Stimulated activated CD8-positive, alpha-beta memory T cell treated with anti-CD3 and anti-CD28 coated beads, Interleukin-4, amount 100 ng/mL, for 1 hour (primary cell): ENCODE measurements around the gene SLC45A1.

Experiments used
- DNase-seq, 2 donors: peaks; one replicate each; pipeline ENCODE4 v3.0.0-alpha.2; 2020; ENCODE audit warnings: low read depth in 2 of 2, low spot score in 1 of 2

Gene SLC45A1

GRCh38 chr1:8334106-8334851 lies 16.4 kb downstream of the SLC45A1 start:
- no peak for DNase-seq

- no peak for DNase-seq
Measured at GRCh38 chr1:8335246-8335645, 17.3 kb downstream of the SLC45A1 start.

DNA sequence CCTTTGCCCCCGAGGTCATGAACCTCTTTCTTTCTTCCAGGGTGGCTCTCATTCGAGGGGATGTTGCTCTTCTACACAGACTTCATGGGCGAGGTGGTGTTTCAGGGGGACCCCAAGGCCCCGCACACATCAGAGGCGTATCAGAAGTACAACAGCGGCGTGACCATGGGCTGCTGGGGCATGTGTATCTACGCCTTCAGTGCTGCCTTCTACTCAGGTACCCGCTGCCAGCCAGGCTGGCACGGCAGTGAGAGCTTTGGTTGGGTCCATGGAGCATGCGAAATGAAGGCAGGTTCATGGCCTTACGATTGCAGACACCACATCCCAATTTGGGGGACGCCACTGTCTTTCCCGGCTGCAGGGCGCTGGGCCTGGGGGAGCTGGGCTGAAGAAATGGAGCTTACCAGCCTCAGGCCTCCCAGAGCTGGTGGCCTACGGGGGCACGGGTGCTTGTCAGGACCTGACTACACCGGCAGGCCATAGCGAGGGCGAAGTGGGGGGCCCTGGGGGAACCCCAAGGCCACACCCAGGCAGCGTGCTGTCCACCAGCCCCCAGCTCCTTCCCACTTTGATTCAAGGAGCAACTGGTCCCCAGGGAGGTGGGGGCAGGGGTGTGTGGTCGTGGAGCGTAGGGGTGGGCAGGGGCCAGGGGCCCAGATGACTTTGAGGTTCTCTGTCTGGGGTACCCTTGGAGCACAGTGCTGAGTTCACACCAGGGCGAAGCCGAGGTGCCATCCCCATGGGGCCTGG lies 20.0 kb downstream of the SLC45A1 start:
- DNase-seq: no peak

DNA sequence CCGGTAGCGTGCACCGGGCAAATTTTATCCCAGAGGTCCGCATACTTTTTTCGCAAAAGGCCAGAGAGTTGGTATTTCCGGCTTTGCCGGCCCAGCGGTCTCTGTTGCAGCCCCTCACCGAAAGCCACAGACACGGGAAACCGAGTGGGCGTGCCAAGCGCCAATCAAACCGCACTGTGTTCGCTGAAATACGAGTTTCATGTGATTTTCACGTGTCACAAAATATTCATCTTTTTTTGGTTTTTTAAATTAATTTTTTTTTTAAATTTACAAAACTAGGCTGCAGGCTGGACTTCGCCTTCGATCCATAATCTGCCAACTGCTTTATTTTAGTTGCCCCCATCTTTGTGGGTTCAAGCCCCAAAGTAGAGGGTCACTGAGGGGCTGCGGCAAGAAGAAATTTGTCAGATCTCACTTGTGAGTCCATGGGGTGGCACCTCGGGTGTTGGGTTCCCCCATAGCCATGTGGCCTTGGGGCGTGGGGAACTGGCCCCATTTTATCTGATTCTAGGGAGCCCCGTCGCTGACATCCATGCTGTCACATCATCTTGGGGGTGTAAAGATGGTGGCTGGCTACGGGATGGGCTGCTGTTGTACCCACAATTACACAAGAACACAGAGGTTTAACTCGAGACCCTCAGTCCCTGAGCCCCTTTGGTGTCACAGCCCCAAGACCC lies 20.8 kb downstream of the SLC45A1 start:
- DNase-seq: no peak

- DNase-seq: no peak
Measured at GRCh38 chr1:8339203-8339600, 21.3 kb downstream of the SLC45A1 start.

GRCh38 chr1:8340448-8340847 lies 22.5 kb downstream of the SLC45A1 start:
- DNase-seq: no peak

DNA sequence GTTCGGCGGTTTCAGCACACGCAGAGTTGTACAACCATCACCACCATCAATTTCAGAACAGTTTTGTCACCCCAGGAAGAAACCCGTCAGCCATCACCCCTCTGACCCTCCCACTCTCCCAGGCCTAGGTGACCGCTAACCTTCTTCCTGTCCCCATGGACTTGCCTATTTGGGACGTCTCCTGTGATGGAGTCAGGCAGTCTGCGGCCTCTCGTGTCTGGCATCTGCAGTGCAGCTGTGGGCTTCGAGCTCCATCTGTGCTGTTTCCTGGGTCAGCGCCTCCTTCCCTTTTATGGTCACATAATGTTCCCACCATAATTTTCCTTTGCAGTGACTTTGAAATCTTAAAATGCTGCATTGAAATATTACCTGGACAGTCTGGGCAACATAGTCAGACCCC lies 24.4 kb downstream of the SLC45A1 start:
- no peak for DNase-seq

- no peak for DNase-seq
Measured at GRCh38 chr1:8343044-8343443, 25.1 kb downstream of the SLC45A1 start.

DNA sequence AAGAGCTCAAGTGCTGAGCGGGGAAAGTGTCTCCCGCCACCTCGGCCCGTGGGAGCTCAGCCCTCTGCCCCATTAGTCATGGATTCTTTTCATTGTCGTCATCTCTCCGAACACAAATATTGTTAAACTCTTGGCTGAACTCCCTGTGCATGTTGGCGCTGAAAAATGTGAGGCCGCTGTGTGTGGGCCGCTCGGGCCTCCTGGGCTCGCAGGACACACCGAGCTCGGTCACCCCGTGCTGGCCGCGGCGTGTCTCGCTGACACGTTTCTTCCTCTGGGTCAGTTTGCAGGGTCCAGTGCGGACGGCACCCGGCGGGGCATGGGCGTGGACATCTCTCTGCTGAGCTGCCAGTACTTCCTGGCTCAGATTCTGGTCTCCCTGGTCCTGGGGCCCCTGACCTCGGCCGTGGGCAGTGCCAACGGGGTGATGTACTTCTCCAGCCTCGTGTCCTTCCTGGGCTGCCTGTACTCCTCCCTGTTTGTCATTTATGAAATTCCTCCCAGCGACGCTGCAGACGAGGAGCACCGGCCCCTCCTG lies 25.6 kb downstream of the SLC45A1 start:
- DNase-seq: no peak

DNA sequence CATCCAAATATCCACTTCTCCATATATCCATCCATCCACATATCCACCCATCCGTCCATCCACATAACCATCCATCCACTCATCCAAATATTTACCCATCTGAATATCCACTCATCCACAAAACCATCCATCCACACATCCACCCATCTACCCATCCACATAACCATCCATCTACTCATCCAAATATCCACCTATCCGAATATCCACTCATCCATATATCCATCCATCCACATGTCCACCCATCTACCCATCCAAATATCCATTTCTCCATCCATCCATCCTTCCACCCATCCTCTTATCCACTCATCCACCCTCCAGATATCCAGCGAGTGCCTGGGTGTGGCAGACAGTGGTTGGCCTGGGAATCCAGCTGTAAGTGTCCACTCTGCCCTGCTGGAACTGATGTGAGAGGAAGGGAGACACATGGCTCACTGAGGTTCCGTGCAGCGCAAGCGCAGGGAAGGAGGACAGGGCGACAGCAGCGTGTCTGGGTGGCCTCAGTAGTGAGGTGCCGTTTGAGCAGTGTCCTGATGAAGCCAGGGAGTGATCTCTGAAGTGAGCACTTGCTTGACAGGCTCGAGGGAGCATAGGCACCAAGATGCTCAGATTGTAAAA lies 27.1 kb downstream of the SLC45A1 start:
- DNase-seq: no peak

- no peak for DNase-seq
Measured at GRCh38 chr1:8345621-8346415, 27.9 kb downstream of the SLC45A1 start.

DNA sequence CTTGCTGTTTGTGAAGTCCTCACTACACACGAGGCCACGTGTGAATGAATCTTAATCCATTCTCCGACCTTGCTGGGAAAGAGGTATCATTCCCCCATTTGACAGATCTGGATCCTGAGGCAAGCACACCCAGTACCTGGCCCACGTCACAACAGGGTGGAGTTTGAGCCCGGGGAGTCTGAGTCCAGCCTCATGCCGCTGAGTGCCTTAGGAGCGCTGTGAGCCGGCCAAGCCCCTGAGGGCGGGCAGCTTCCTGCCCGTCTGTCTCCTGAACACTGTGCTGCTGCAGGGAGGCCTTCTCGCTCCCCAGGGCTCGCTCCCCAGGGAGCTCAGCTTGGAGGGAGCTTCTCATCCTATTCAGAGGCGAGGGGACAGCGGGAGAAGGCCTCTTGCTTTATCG lies 29.7 kb downstream of the SLC45A1 start:
- DNase-seq: no peak

GRCh38 chr1:8348047-8348776 lies 30.3 kb downstream of the SLC45A1 start:
- no peak for DNase-seq

DNA sequence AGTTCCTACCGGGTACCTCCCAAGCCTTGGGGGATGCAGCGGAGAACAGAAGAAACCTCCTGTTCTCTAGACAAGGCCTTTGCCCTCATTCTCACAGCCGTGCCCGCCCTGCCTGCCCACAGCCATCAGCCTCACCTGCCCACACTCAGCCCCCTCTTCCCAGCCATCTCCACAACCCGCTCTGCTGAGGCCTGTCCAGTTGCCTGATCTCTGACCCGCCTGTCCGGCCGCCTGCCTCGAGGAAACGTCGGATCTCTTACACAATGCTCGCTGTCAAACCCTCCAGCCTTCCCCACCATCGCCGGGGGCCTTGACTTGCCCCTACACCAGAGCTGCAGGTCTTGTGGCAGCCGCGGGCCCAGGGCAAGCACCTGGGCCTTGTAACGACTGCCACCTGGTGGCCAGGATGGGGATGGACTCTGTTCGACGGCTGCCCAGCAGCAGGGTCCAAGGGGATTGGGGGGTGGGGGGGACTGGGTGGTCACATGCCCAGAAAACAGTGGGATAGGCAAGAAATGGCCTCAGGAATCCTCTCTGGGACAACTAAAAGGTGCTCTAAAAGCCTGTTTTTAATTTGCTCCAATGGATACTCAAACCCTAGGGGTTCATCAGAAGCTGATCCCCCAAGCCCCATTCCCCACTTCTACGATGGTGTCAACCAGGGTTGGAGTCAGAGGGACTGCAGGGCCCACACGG lies 31.0 kb downstream of the SLC45A1 start:
- DNase-seq: peak; percentile 19 to 48

- DNase-seq: no peak
Measured at GRCh38 chr1:8349473-8349865, 31.6 kb downstream of the SLC45A1 start.

DNA sequence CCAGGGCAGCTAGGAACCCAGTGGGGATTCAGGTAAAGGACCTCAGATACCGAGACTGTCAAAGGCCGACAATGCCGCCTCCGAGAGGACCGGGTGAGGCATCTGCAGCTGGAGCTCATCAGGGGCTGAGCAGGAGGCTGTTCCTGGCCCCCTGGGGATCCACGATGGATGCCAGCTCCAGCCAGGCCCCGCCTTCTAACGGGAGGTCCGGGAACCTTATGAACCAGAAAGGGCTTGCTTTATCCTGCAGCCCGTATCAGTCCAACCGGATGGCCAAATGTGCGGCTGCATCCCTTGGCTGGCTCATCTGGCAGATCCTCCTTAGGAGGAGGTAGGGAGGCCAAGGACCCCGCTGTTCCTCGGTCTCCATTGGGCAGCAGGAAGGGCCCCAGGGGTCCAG lies 32.0 kb downstream of the SLC45A1 start:
- no peak for DNase-seq

DNA sequence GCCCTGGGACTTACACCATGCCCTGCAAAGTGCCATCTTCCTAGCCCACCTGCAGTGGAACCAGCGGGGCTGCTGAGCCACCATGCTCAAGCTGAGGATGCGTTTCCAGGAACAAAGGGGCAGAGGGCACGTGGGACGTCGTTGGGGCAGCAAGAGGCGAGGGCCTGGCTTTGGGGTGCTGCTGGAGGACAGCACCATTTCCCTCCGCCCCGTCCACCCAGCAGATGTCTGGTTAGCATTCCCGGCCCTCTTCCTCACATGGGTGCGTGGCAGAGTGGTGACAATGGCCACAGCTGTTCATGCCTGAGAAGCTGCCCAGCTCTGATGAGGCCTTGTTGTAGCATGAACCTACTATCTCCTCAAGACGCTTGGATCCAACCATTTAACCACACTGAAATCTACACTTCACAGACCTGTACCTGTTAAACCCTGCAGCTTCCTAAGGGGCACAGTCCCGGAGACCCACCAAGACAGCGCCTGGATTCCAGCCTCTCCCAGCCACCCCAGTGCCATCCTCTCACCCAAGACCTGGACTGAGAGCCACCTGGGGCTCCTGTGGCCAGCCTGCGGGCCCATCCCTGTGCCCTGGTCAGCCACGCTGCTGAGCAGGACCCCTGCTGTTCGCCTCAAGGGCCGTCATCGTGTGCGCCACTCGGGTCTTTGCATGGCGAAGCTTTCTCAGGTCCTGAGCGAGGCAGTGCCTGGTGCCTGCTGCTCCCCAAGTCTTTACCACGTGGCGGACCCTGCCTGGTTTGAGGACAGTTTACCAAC lies 33.2 kb downstream of the SLC45A1 start:
- DNase-seq: no peak

- DNase-seq: no peak
Measured at GRCh38 chr1:8351693-8352470, 34.0 kb downstream of the SLC45A1 start.
